HuH-7.5 (cell line): ENCODE measurements around the gene DKC1.
"Not testable (repeated sequence)": the region's sequence is repeated elsewhere in the genome, so short reads cannot be mapped to it uniquely, and the experiment has no call there.

Source experiments
- DNase-seq: peaks from one replicate; pipeline ENCODE4 v3.0.0; 2011; ENCODE audit warnings: low spot score

DKC1 gene

DNA sequence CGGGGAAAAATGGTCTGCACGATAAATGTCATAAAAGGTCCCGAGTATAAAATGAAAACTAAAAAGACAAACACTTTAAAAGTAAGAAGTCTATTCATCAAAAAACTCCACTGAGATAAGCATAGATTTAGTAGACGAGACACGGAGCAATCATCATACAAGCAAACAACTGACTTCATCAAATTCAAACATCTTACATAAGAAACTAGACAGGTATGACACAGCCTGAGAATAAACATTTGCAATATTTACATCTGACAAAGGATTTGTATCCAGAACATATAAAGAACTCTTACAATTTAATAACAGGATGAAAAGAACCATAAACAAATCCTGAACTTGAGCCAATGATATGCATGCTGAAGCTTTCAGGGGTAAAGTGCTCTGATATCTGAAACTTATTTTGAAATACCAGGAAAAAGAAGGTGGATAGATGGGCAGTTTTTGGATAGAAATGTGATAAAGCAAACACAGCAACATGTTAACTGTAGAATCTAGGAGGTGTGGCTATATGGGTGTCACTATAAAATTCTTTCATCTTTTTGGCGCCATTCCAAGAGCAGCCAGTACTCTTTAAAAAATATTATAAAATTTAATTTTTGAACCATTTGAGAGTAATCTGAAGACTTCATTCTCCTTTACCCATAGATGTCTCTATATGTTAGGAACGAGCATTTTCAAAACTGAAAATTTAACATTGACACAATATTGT is 30.6 kb downstream of the DKC1 start:
- no peak for DNase-seq

GRCh38 chrX:154795016-154795415 is 32.4 kb downstream of the DKC1 start:
- DNase-seq: no peak

- DNase-seq: no peak
These were observed 34.3 kb downstream of the DKC1 start for GRCh38 chrX:154797006-154797405.

GRCh38 chrX:154799556-154800348 is 37.1 kb downstream of the DKC1 start:
- no peak for DNase-seq

DNA sequence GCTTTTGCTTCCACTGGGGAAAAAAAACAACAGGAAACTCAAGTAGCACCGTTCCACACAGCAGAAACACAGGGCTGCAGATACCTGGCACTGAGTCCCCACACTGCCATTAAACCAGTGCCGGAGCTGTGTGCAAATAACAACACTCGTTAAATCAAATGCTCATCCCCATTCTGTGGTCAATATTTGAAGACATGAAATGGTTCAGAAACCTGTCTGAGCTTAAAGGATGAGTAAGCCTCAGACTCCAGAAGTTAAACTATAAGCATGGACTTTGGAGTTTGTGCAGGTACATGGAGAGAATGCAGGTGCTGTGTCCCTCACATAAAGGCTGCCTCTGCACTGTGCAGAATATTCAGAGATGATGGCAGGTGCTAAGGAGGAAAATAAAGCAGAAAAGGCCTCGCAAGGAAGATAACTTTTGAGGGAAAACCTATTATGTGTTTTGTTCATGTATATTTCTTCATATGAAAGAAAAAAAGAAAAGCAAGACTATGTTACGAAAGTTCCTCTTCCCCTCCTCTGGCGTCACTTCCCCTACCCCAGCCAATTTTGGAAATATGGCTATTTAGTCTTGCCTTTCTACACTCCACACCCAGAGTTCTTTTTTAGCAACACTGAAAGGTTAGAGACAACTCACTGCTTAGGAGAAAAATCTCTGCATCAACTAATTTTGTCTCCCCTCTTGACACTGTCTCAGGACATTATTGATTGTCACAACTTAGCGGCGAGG is 38.0 kb downstream of the DKC1 start:
- no peak for DNase-seq

GRCh38 chrX:154802947-154803346 is 40.3 kb downstream of the DKC1 start:
- DNase-seq: no peak

DNA sequence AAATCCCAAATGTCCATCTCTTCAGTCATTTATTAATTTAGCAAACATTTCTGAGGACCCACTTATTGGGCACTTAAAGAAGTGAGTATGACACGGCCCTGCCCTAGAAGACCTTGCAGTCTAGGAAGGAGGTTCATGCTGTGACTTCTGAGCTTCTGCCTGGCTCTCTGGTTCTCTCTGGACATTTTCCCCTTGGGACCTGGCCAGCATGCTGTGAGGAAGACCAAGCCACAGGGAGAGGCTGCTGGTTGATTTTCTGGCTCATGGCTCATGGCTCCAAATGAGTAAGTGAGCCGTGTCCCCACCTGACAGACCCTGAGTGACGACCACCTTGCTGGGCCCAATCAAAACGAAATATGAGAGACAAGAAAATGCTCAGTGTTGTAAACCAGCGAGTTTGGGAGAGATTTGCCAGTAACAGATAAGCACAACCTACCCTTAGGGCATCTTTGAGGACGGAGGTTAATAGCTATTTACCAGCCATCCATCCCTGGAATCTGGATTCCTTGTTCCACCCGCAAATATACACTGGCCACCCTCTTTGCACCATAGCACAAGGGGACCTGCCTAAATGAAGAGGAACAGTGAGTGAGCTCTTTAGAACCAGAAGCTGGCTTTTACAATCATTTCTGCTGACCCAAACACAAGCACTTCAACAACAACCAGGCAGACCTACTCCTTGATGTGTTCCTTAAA is 41.7 kb downstream of the DKC1 start:
- no peak for DNase-seq

DNA sequence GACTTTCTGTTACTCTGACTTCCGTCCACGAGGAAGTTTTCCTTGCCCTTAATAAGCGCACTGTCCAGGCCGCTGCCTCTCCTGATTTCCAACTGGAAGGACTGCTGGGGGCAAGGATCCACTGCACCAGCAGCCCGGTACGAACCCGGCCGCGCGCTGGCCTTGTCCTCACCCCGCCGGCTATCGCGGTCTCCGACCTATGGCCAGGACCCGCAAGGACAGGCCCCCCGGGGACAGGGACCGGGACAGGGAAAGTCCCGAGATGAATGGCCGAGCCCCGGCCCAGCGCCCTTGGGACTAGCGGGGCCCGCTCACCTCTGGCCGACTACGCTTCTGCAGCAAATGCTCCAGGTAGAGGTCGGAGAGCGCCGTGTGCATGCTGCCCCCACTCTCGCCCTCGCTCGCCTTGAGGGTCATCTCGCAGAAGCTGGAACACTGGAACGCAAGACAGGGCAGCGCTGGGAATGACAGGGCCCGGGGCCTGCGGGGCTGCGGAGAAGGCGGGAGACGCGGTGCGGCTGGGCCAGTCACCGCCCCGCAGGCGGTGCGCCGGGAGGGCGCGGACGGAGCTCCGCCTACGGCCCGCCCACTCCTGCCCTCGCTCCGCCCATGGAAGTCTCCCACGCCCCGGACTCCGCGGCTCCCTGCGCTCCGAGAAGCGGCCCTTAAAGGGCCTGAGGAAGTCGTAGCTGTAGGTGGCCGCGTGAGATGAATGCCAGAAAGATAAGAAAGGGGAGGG is 42.5 kb downstream of the DKC1 start, which contains the start of gene MPP1:
MPP1 (minus strand) TSS at position 529 of the 739 bp plus-strand sequence; CDS start at position 417, 112 bp downstream.
- DNase-seq: peak; percentile 38

- DNase-seq: no peak
These were observed 43.0 kb downstream of the DKC1 start for GRCh38 chrX:154805696-154806091.

GRCh38 chrX:154806837-154807501 is 44.3 kb downstream of the DKC1 start:
- DNase-seq: no peak

GRCh38 chrX:154809939-154810665 is 47.4 kb downstream of the DKC1 start:
- no peak for DNase-seq

DNA sequence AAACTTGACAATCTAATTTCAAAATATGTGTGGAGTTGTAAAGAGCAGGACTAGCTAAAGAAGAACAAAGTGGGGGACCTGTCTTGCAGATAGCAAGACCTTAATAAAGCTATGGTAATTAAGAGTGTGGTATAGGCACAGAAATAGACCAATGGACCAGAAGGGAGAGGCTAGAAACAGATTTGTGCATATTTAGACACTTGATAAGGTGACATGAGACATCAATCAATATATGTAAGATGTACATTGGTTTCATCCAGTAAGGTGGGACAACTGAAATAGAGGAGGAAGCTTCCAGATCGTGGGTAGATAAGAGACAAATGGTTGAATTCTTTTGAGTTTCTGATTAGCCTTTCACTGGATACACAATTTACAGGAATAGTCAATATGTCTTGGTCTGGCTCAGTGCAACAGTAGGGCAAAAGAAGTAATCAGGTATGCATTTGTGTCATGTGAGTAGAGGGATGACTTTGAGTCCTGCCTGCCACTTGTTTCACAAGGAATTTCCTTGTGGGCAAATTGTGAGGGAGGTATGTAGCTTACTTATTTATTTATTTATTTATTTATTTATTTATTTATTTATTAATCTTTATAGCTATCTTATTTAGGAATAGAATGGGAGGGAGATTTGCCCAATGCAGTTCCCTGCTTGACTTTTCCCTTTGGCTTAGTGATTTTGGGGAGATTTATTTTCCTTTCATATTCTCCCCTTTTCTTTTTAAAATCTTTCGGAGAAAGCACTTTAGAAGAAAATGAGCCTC is 49.9 kb downstream of the DKC1 start:
- no peak for DNase-seq

DNA sequence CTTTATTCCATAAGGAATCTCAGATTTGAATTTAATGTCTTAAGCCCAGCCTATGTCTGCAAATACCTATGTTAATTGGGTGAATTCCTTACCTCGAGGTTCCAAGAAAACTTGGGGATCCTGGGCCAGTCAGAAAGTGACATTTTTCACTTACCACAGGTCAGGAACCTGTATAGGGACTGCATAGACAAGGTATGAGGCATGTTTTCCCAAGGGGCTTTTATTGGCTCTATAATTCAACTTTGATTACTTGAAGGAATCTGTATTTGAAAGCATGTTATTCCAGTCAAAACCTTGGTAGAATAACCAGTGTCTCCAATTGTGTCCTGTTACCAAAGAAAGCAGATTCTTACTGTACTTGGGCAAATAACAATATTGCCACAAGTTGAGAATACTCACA is 51.1 kb downstream of the DKC1 start:
- no peak for DNase-seq

DNA sequence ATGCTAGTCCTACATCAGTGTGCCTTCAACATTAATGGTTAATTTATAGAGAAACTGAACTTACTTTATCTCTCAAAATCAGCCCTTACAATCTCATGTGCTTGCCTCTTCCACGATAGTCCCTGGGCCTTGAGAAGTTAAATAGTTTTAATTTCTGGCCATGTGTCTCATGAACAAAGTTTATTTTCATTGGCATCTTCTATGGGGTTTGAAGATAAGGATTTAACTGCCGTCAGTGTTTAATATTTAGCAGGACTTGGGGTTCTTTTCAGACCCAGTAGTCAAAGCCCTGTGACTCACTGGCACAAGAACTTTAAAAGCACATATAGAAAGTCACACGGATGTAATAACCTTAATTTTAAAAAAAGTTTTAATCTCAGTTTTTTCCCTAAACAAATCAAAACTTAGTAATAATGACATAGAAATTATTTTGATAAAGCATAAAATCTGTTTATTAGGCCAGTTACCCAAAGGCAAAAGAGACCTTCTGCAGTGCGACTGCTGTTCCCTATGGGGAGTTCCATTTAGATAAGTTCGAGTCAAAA is 52.7 kb downstream of the DKC1 start:
- no peak for DNase-seq

DNA sequence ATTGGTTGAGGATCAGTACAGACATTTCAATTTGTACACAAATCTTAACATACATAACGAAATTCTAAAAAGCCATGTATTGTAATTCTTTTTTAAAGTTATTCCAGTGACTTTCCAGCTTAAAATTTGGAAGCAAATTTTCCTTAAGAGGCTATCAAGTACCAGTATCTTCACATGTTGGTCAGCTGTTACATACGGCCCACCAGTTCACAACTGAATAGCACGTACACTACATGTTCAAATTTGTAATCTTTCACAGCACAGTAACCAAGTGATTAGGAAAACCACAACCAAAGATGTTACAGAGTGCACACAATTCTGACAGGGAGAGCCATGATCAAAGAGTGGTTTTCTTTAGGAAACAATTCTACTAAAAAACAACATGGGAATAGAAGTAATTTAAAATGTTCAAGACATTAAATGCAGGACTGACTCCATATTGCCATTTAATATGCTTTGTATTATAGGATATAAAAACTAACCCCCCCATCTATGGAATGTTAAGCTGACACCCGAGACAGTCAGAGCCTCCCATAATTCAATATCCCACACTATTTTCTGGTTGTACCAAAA is 53.7 kb downstream of the DKC1 start:
- DNase-seq: not testable (repeated sequence)

DNA sequence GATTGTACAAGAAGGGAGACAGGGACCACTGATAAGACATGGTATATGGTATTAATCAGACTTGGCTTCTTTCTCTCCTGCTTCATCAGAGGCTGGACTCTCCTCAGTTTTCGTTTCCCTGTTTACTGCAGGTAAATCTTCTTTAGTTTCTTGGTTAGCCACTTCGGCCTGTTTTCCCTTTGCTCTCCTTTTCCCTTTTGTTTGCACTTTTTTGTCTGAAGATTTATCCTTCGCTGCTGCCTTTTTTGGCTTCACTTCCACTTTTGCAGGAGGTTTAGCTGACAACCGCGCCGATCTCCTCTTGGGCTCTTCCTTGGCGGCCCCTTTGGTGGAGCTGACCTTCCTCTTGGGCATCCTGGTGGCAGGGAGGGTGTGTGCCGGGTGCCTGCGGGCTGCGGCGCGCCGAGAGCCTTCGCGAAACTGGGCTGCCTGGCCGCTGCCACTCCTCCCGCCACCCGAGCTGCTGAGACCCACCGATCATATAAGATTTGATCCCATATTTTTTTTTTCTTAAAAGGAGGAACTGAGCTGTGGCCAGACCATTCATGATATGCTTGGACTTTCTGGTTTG is 54.5 kb downstream of the DKC1 start:
- DNase-seq: not testable (repeated sequence)

DNA sequence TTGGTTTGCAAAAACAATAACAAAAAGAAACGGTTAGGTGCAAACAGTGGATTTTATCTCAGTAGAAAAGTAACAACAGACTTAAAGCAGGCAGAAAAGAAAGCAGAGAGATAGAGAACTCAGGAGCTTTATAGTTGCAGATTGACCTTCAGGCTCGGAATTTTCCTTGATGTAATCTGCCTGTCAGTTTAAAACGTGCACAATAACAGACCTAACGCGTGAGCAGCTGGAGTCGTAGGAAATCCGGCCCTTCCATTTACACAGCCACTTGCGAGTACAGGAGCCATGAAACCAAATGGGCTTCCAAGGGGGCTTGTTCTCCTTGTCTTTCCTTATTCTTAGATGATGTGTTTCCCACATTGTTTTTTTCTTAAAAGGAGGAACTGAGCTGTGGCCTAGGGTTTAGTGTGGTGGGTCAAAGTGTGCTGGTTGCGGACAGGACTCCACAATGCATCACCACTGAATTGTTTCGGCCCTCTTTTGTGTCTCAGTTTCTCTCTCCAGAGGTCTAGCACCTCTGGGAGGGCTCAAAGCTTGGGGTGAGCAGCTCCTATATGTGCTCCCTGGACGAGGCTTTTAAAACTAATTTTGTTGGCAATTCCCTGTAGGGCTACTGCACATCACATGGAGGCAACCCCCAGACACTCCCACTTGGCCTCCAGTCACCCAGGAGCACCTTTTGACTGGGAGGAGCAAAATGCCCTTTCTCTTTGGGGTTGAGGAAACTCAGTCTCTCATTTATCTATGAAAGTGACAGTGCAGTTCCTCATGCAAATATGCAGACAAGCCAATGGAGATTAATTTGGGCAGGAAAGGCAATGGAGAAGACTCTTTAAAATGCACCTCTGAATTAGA is 56.5 kb downstream of the DKC1 start:
- DNase-seq: no peak
